ENCODE measurements around the gene QPCTL.
"Not testable (repeated sequence)": the region's sequence is repeated elsewhere in the genome, so short reads cannot be mapped to it uniquely, and the experiment has no call there.

QPCTL gene

GRCh38 chr19:45717983-45718650 lies 25.7 kb downstream of the QPCTL start:
- no peak for DNase-seq

- not testable (repeated sequence) for DNase-seq
These were observed 27.6 kb downstream of the QPCTL start for GRCh38 chr19:45720065-45720464.

- DNase-seq, result not testable (repeated sequence)
These were observed 36.2 kb downstream of the QPCTL start for GRCh38 chr19:45728683-45729082.

- peak; percentile 16 for DNase-seq
These were observed 37.4 kb downstream of the QPCTL start for GRCh38 chr19:45729800-45730290.

GRCh38 chr19:45730368-45731288 lies 38.2 kb downstream of the QPCTL start, which contains the start of gene FBXO46:
FBXO46 (minus strand) TSS chr19:45730896; CDS start chr19:45713495, 17,401 bp downstream.
- DNase-seq, result peak; percentile 99

GRCh38 chr19:45733160-45733810 lies 40.8 kb downstream of the QPCTL start, which contains the start of gene MEIOSIN:
MEIOSIN (plus strand) TSS chr19:45733439; CDS start chr19:45735377, 1,938 bp downstream.
- DNase-seq, result no peak

GRCh38 chr19:45739498-45740439 lies 47.3 kb downstream of the QPCTL start:
- no peak for DNase-seq

GRCh38 chr19:45742969-45743368 lies 50.5 kb downstream of the QPCTL start:
- no peak for DNase-seq

GRCh38 chr19:45745606-45746005 lies 53.1 kb downstream of the QPCTL start:
- DNase-seq, result no peak

- no peak for DNase-seq
These were observed 54.4 kb downstream of the QPCTL start for GRCh38 chr19:45746866-45747265.

GRCh38 chr19:45747513-45747912 lies 55.0 kb downstream of the QPCTL start:
- DNase-seq, result no peak

GRCh38 chr19:45751483-45751882 lies 59.0 kb downstream of the QPCTL start:
- not testable (repeated sequence) for DNase-seq

- DNase-seq, result no peak
These were observed 60.2 kb downstream of the QPCTL start for GRCh38 chr19:45752639-45753038.

- no peak for DNase-seq
These were observed 61.1 kb downstream of the QPCTL start for GRCh38 chr19:45753548-45753947.
